IMR-90 (cell line): ENCODE data around the gene ERGIC1. TPM values are rescaled to one million over a fixed set of nuclear protein-coding genes. Genes with fewer than 3 reads are reported as not detected.

Source experiments
- ATAC-seq: fragments of 200-7000 bp; cut with Tn5 transposase; 2 replicates; pipeline ENCODE4 v1.9.1; 2020; ENCODE audit warnings: low read depth, mild to moderate bottlenecking, moderate library complexity
- BruUV-seq: library from RNA; stranded (reverse); fragments of 400-500 nt; replicated peaks from 2 replicates; lab custom pipeline; 2021; lab: Mats Ljungman, UMichigan
- CTCF ChIA-PET: fragments of 300-600 bp; formaldehyde crosslinking; extraction: SDS; loops from one replicate; lab custom pipeline; 2021; ENCODE audit warnings: antibody characterized with exemption; lab: Yijun Ruan, JAX
- POLR2A ChIA-PET: fragments of 300-600 bp; sonication (Branson Sonifier 250); formaldehyde crosslinking; loops from one replicate; lab custom pipeline; 2022; ENCODE audit warnings: antibody characterized with exemption; ENCODE audit not compliant: unreplicated experiment; lab: Charles Lee
- DNase-seq: peaks from one replicate; pipeline ENCODE4 v3.0.0; 2013
- H2AFZ ChIP-seq: replicated peaks from 2 replicates; pipeline ENCODE3; 2013; ENCODE audit warnings: low read length, mild to moderate bottlenecking; ENCODE audit not compliant: poor library complexity
- H2AK5ac ChIP-seq: 2 replicates; pipeline ENCODE4 v1.6.1; 2013; ENCODE audit warnings: low read depth, low read length, inconsistent platforms
- H2AK9ac ChIP-seq: replicated peaks from 2 replicates; pipeline ENCODE3; 2013; ENCODE audit warnings: mild to moderate bottlenecking, low read depth, low read length, moderate library complexity; ENCODE audit not compliant: poor library complexity
- H2BK120ac ChIP-seq: 2 replicates; pipeline ENCODE4 v1.6.1; 2013; ENCODE audit warnings: low read depth, low read length, inconsistent platforms
- H2BK15ac ChIP-seq: 3 replicates; pipeline ENCODE4 v1.6.1; 2013; ENCODE audit warnings: low read depth, low read length, inconsistent platforms
- H2BK20ac ChIP-seq: 2 replicates; pipeline ENCODE4 v1.6.1; 2013; ENCODE audit warnings: low read depth, mild to moderate bottlenecking, inconsistent platforms, low read length, moderate library complexity
- H2BK5ac ChIP-seq: 2 replicates; pipeline ENCODE4 v1.6.1; 2013; ENCODE audit warnings: mild to moderate bottlenecking, low read depth, low read length, inconsistent platforms; ENCODE audit not compliant: poor library complexity, severe bottlenecking
- H3K14ac ChIP-seq: replicated peaks from 2 replicates; pipeline ENCODE4 v1.6.1; 2013; ENCODE audit warnings: low read depth, low read length, inconsistent platforms
- H3K18ac ChIP-seq: 2 replicates; pipeline ENCODE4 v1.6.1; 2013; ENCODE audit warnings: low read depth, low read length, control low read depth
- H3K23ac ChIP-seq: 2 replicates; pipeline ENCODE4 v1.6.1; 2013; ENCODE audit warnings: low read depth, low read length, inconsistent platforms
- H3K27ac ChIP-seq: 2 replicates; pipeline ENCODE4 v1.5.1; 2013; ENCODE audit warnings: mild to moderate bottlenecking, control low read depth, low read length; ENCODE audit not compliant: insufficient read depth
- H3K27me3 ChIP-seq: 2 replicates; pipeline ENCODE4 v1.6.1; 2013; ENCODE audit warnings: low read length; ENCODE audit not compliant: control insufficient read depth, insufficient read depth
- H3K36me3 ChIP-seq: 2 replicates; pipeline ENCODE4 v1.6.1; 2013; ENCODE audit warnings: low read length, mixed read lengths; ENCODE audit not compliant: control insufficient read depth, insufficient read depth
- H3K4ac ChIP-seq: 2 replicates; pipeline ENCODE4 v1.6.1; 2013; ENCODE audit warnings: low read depth, low read length, inconsistent platforms
- H3K4me1 ChIP-seq: 2 replicates; pipeline ENCODE4 v1.6.1; 2013; ENCODE audit warnings: low read length, mixed read lengths; ENCODE audit not compliant: control insufficient read depth, insufficient read depth
- H3K4me2 ChIP-seq: 2 replicates; pipeline ENCODE4 v1.6.1; 2013; ENCODE audit warnings: low read depth, mild to moderate bottlenecking, control low read depth, low read length, moderate library complexity
- H3K4me3 ChIP-seq: 2 replicates; pipeline ENCODE4 v1.5.1; 2013; ENCODE audit warnings: low read depth, mild to moderate bottlenecking, control low read depth, low read length, moderate library complexity; ENCODE audit not compliant: insufficient read depth
- H3K56ac ChIP-seq: 2 replicates; pipeline ENCODE4 v1.6.1; 2013; ENCODE audit warnings: low read length, inconsistent platforms; ENCODE audit not compliant: insufficient read depth; ENCODE audit errors: extremely low read depth
- H3K79me1 ChIP-seq, 2 experiments: 2 replicates each; pipeline ENCODE4 v1.6.1; 2013; ENCODE audit warnings: low read length in 2 of 2, inconsistent platforms in 1 of 2, low read depth in 1 of 2
- H3K9ac ChIP-seq: 2 replicates; pipeline ENCODE4 v1.6.1; 2013; ENCODE audit warnings: low read depth, low read length, control low read depth
- H3K9me1 ChIP-seq: 2 replicates; pipeline ENCODE4 v1.6.1; 2013; ENCODE audit warnings: low read length, inconsistent platforms; ENCODE audit not compliant: insufficient read depth
- H3K9me3 ChIP-seq: 2 replicates; pipeline ENCODE4 v1.6.1; 2013; ENCODE audit warnings: low read length; ENCODE audit not compliant: control insufficient read depth, insufficient read depth
- H4K20me1 ChIP-seq: 2 replicates; pipeline ENCODE4 v1.6.1; 2013; ENCODE audit warnings: low read length, inconsistent platforms; ENCODE audit not compliant: insufficient read depth
- H4K5ac ChIP-seq: 2 replicates; pipeline ENCODE4 v1.6.1; 2013; ENCODE audit warnings: mild to moderate bottlenecking, low read depth, low read length, control low read depth
- H4K8ac ChIP-seq, 2 experiments: 2 replicates each; pipeline ENCODE4 v1.6.1; 2013; ENCODE audit warnings: low read depth in 2 of 2, low read length in 2 of 2, control low read depth in 1 of 2, inconsistent platforms in 1 of 2
- H4K91ac ChIP-seq: 2 replicates; pipeline ENCODE4 v1.6.1; 2013; ENCODE audit warnings: low read depth, low read length, inconsistent platforms; ENCODE audit not compliant: insufficient read depth
- CTCF ChIP-seq: conservative IDR thresholded peaks from 2 replicates; pipeline ENCODE4 v1.5.1; 2012; ENCODE audit warnings: mild to moderate bottlenecking, low read depth, low read length, improper control_type of control experiment
- MAZ ChIP-seq: IDR thresholded peaks from 2 replicates; pipeline ENCODE4 v1.6.1; 2012; ENCODE audit warnings: low read depth, mild to moderate bottlenecking, low read length, improper control_type of control experiment, moderate library complexity, borderline replicate concordance
- MXI1 ChIP-seq: IDR thresholded peaks from 2 replicates; pipeline ENCODE4 v1.6.1; 2012; ENCODE audit warnings: low read depth, mild to moderate bottlenecking, low read length, moderate library complexity, borderline replicate concordance
- POLR2A ChIP-seq: IDR thresholded peaks from 2 replicates; pipeline ENCODE4 v1.6.1; 2012; ENCODE audit warnings: mild to moderate bottlenecking, low read depth, low read length
- RAD21 ChIP-seq: IDR thresholded peaks from 2 replicates; pipeline ENCODE4 v1.6.1; 2012; ENCODE audit warnings: low read length, improper control_type of control experiment
- RFX5 ChIP-seq: IDR thresholded peaks from 2 replicates; pipeline ENCODE4 v1.8.0; 2012; ENCODE audit warnings: low read depth, mild to moderate bottlenecking, low read length, moderate library complexity
- SMC3 ChIP-seq: fragments of 150-350 bp; IDR thresholded peaks from 2 replicates; pipeline ENCODE4 v1.6.1; 2016; ENCODE audit warnings: low read depth, mild to moderate bottlenecking, antibody characterized with exemption, low read length, moderate library complexity
- USF2 ChIP-seq: fragments of 150-350 bp; IDR thresholded peaks from 2 replicates; pipeline ENCODE4 v1.6.1; 2017; ENCODE audit warnings: mild to moderate bottlenecking, antibody characterized with exemption, low read length, low read depth
- WGBS, 2 experiments: methylation state at CpG; one replicate each; pipeline versions ENCODE4 v1.1.5 to v1.1.7; 2013; ENCODE audit warnings: missing lambda C conversion rate in 2 of 2; ENCODE audit not compliant: insufficient read length in 1 of 2; ENCODE audit errors: extremely low coverage in 2 of 2; 5-methylcytosine and 5-hydroxymethylcytosine counted together
- dilution Hi-C: fragments of 300-500 bp; cut with HindIII; formaldehyde crosslinking; loops from one replicate; pipeline ENCODE4 v1.14.3; 2018; ENCODE audit warnings: low sequenced_read_pairs; ENCODE audit not compliant: unreplicated experiment
- in situ Hi-C: fragments of 300-500 bp; cut with MboI; formaldehyde crosslinking; loops from 3 replicates; pipeline ENCODE4 v1.14.3; 2019; ENCODE audit warnings: low sequenced_read_pairs, inconsistent platforms, mixed read lengths
- intact Hi-C: fragments of 100-400 bp; cut with micrococcal nuclease; formaldehyde crosslinking; loops from 2 replicates; pipeline ENCODE4 v1.10.0; 2022
- polyA plus RNA-seq, 3 experiments: library from polyadenylated mRNA; depleted of rRNA; stranded (reverse); fragments of >200 nt; gene quantifications; 2 replicates each; pipeline ENCODE4 v1.2.3, GENCODE V29; 2012; ENCODE audit warnings: low replicate concordance in 1 of 3
- total RNA-seq: library from RNA; depleted of rRNA; stranded (reverse); fragments of >200 nt; gene quantifications from 2 replicates; pipeline ENCODE4 v1.2.3, GENCODE V29; 2012

Gene ERGIC1
- total and polyA plus RNA-seq, 2 of the 4 experiments (the other 2 are of a cell fraction): 134 to 192 TPM

GRCh38 chr5:172901788-172902496 is 67.9 kb downstream of the ERGIC1 start:
- Histone ChIP-seq H3K4me1 (peaks cover 58% of the 10 kb centered on the region), H3K9me1 (peaks cover 50% of the 10 kb centered on the region), H3K4ac (peak overlapping the region; percentile 98), H2BK15ac (peak overlapping the region; percentile 95), H3K9ac (peak overlapping the region; percentile 63), H3K36me3 (peaks cover 16% of the 10 kb centered on the region), H2BK120ac (peak overlapping the region; percentile 98), H4K8ac (peak overlapping the region; percentile 93 to 95), H3K56ac (peak overlapping the region; percentile 86), H4K91ac (peak overlapping the region; percentile 95), H4K5ac (peak overlapping the region; percentile 93), H2BK5ac (peak overlapping the region; percentile 99), H3K79me1 (peaks cover 39 to 76% of the 10 kb centered on the region in 2 experiments; a peak in 3 of 4 replicates), H3K23ac (peak overlapping the region; percentile 93), H3K27ac (peak overlapping the region; percentile 91), H2AFZ (peak overlapping the region; percentile 51), H2BK20ac (peak overlapping the region; percentile 97), H3K9me3 (no peaks in the 10 kb centered on the region), H3K14ac (peak overlapping the region; percentile 87), H3K27me3 (no peaks in the 10 kb centered on the region), H3K18ac (peak overlapping the region; percentile 91), H3K4me3 (no peak overlapping the region), H2AK9ac (peak overlapping the region; percentile 86), H3K4me2 (no peak overlapping the region), H4K20me1 (no peaks in the 10 kb centered on the region; the same call in 1 of the 2 replicates), H2AK5ac (peak overlapping the region; percentile 96)
- WGBS, 2 experiments: 49% methylated on average over 5 of the region's 9 CpGs; no CpG with 5 or more reads in 1 of the 2 experiments
- intact Hi-C loops: loop anchor here (1.0 to 10.0 kb wide), 4 partner anchors 33 to 187 kb away; no protein-coding TSS in a partner anchor
- TF ChIP-seq MXI1: no peak
- TF ChIP-seq POLR2A: peak; percentile 58; the same call in 1 of the 2 replicates
- 0 out of 2 replicates have a peak, but pooled peaks have one; percentile 5 for TF ChIP-seq SMC3
- TF ChIP-seq MAZ: no peak
- peak; percentile 10; the same call in 1 of the 2 replicates for TF ChIP-seq RAD21
- TF ChIP-seq RFX5: no peak
- TF ChIP-seq USF2: no peak
- no peak for TF ChIP-seq CTCF
- ATAC-seq (no peak), DNase-seq (peak; percentile 66)
- no TSS peak for BruUV-seq
- CTCF ChIA-PET: interaction anchor here (0.6 to 1.3 kb wide), 3 partner anchors 10 to 185 kb away, joined by 3 to 5 read pairs (median 3); no protein-coding TSS in a partner anchor
- POLR2A ChIA-PET: interaction anchor here (0.7 kb wide), 1 partner anchor 131 kb away, joined by 3 read pairs; the partner anchor contains the start of gene DUSP1
- in situ Hi-C loops: loop anchor here (10.0 kb wide), 1 partner anchor 127 kb away; the partner anchor contains the start of gene DUSP1
- dilution Hi-C loops: no loop called here
